ENCODE results near the gene KRT26. TPM values are rescaled to one million over a fixed set of nuclear protein-coding genes. Genes with fewer than 3 reads are reported as not detected.
"Not testable (repeated sequence)": the region's sequence is repeated elsewhere in the genome, so short reads cannot be mapped to it uniquely, and the experiment has no call there.

Gene KRT26, protein sequence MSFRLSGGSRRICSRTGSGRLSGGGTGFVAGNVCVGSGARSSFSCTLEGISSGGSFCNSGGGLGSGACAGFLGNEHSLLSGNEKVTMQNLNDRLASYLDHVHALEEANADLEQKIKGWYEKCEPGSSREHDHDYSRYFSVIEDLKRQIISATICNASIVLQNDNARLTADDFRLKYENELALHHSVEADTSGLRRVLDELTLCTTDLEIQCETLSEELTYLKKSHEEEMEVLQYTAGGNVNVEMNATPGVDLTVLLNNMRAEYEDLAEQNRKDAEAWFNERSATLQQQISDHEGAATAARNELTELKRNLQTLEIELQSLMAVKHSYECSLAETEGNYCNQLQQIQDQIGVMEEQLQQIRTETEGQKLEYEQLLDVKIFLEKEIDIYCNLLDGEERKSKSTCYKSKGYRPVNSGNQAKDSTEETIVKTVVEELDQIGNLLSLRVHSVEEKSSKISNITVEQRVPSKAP
- not detected in 2 replicates for total RNA-seq (2012; rRNA removed)

- Histone ChIP-seq H3K4me1 (ENCODE audit: control insufficient read depth, insufficient read depth, low read length) (no peaks in the 10 kb centered on the region), H3K36me3 (ENCODE audit: insufficient read depth, low read length) (no peaks in the 10 kb centered on the region), H3K9me3 (replicated peaks; ENCODE audit: low read length) (no peaks in the 10 kb centered on the region), H3K27me3 (ENCODE audit: control insufficient read depth, insufficient read depth, low read length) (peaks cover 66% of the 10 kb centered on the region), H3K4me2 (ENCODE audit: low read length) (no peak within 1 kb of the TSS), H3K9ac (ENCODE audit: low read depth, low read length) (no peak within 1 kb of the TSS), H3K4me3 (ENCODE audit: low read length) (no peak within 1 kb of the TSS)
Measured at GRCh38 chr17:40772101-40772500, at the start of gene KRT26. Gene KRT26 (minus strand): TSS chr17:40772201. CDS start chr17:40772113, 88 bp downstream.

- Histone ChIP-seq H3K9ac (ENCODE audit: low read depth, low read length) (no peak overlapping the region), H3K4me1 (ENCODE audit: control insufficient read depth, insufficient read depth, low read length) (peaks cover 8% of the 10 kb centered on the region), H3K4me3 (ENCODE audit: low read length) (no peak overlapping the region), H3K27me3 (ENCODE audit: control insufficient read depth, insufficient read depth, low read length) (no peaks in the 10 kb centered on the region), H3K9me3 (replicated peaks; ENCODE audit: low read length) (no peaks in the 10 kb centered on the region), H3K4me2 (ENCODE audit: low read length) (no peak overlapping the region), H3K36me3 (ENCODE audit: insufficient read depth, low read length) (peaks cover 5% of the 10 kb centered on the region)
Measured at GRCh38 chr17:40821536-40821935, 49.5 kb upstream of the KRT26 start.

DNA sequence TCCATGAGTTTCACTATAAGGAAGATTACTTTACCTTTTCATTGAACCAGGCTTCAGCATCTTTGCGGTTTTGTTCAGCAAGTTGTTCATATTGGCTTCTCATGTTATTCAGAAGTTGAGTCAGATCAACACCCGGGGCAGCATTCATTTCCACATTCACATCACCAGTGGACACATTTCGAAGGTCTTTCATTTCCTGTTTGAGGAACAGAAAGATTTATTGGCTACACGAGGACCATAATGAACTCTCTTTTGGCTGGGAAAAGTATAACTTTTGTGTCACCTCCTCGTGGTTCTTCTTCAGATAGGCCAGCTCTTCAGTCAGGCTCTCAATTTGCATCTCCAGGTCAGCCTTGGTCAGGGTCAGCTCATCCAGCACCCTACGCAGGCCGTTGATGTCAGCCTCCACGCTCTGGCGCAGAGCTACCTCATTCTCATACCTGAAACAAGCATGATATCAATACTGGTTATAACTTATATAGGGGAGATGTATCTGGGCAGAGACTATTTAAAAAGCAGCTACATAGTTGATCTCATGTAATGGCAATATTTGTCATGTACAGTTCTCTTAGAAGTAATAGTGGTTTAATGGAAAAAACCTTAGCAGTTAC lies 48.3 kb upstream of the KRT26 start:
- Histone ChIP-seq H3K27me3 (ENCODE audit: control insufficient read depth, insufficient read depth, low read length) (no peaks in the 10 kb centered on the region), H3K4me2 (ENCODE audit: low read length) (peak overlapping the region; percentile 88), H3K4me1 (ENCODE audit: control insufficient read depth, insufficient read depth, low read length) (peaks cover 8% of the 10 kb centered on the region), H3K36me3 (ENCODE audit: insufficient read depth, low read length) (peaks cover 5% of the 10 kb centered on the region), H3K9me3 (replicated peaks; ENCODE audit: low read length) (no peaks in the 10 kb centered on the region), H3K9ac (ENCODE audit: low read depth, low read length) (no peak overlapping the region), H3K4me3 (ENCODE audit: low read length) (peak overlapping the region; percentile 73)

GRCh38 chr17:40819528-40820125 lies 47.6 kb upstream of the KRT26 start:
- Histone ChIP-seq H3K4me3 (ENCODE audit: low read length) (peak overlapping the region; percentile 73), H3K4me2 (ENCODE audit: low read length) (peak overlapping the region; percentile 88), H3K27me3 (ENCODE audit: control insufficient read depth, insufficient read depth, low read length) (no peaks in the 10 kb centered on the region), H3K36me3 (ENCODE audit: insufficient read depth, low read length) (peaks cover 5% of the 10 kb centered on the region), H3K4me1 (ENCODE audit: control insufficient read depth, insufficient read depth, low read length) (peaks cover 8% of the 10 kb centered on the region), H3K9me3 (replicated peaks; ENCODE audit: low read length) (no peaks in the 10 kb centered on the region), H3K9ac (ENCODE audit: low read depth, low read length) (peak overlapping the region; percentile 93)

DNA sequence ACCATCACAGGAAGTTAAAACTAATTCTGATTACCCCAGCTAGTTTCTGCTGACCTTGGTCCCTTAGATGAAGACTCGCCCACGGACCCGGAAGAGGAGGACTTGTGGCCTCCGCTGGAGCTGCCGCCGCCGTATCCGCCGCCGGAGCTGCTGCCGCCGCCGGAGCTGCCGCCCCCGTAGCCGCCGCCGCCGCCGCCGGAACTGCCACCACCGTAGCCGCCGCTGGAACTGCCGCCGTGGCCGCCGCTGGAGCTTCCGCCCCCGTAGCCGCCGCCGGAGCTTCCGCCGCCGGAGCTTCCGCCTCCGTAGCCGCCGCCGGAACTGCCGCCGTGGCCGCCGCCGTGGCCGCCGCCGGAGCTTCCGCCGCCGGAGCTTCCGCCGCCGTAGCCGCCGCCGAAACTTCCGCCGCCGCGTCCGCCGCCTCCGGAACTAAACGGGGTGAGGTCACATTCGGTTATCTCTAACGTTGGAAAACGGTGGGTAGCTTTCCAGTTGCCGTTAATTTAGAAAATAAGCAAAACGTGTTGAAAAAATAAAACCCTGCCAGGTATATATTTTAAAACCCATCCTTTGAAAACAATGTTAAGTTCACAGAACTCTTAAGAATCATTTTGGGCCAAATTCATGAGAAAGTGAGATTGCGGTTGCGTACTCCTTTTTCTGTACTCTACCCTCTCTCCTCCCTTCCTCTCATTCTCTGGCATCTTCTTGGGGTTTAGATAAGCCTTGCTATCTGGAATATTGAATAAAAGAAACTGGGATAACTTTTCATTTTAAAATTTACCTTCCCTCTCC lies 46.9 kb upstream of the KRT26 start:
- peaks cover 5% of the 10 kb centered on the region for H3K36me3 ChIP-seq (ENCODE audit: insufficient read depth, low read length)
- peak overlapping the region; percentile 93 for H3K9ac ChIP-seq (ENCODE audit: low read depth, low read length)
- H3K4me1 ChIP-seq (ENCODE audit: control insufficient read depth, insufficient read depth, low read length): peaks cover 8% of the 10 kb centered on the region
- H3K27me3 ChIP-seq (ENCODE audit: control insufficient read depth, insufficient read depth, low read length): no peaks in the 10 kb centered on the region
- peak overlapping the region; percentile 73 for H3K4me3 ChIP-seq (ENCODE audit: low read length)
- no peaks in the 10 kb centered on the region for H3K9me3 ChIP-seq (replicated peaks; ENCODE audit: low read length)
- peak overlapping the region; percentile 89 for H3K4me2 ChIP-seq (ENCODE audit: low read length)

DNA sequence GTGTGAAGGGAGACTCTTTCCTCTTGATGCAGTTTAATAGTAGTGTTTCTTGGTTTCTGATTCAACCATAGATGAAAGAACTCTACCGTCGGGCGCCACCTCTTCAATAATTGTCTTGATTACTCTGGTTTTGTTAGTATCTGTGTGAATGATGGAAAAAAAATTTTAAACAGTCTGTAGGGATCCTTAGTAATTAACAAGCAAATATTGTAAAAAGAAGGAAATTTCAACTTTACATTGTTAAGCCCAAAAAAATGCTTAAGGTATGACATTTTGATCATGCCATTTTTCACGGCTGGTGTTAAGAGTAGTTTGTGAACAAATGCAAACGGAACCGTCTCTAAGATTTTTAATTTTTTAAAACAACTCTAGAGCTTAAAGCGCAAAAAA lies 46.3 kb upstream of the KRT26 start:
- peaks cover 5% of the 10 kb centered on the region for H3K36me3 ChIP-seq (ENCODE audit: insufficient read depth, low read length)
- H3K4me2 ChIP-seq (ENCODE audit: low read length): peak overlapping the region; percentile 89
- H3K4me3 ChIP-seq (ENCODE audit: low read length): peak overlapping the region; percentile 73
- H3K4me1 ChIP-seq (ENCODE audit: control insufficient read depth, insufficient read depth, low read length): peaks cover 8% of the 10 kb centered on the region
- no peaks in the 10 kb centered on the region for H3K9me3 ChIP-seq (replicated peaks; ENCODE audit: low read length)
- peak overlapping the region; percentile 93 for H3K9ac ChIP-seq (ENCODE audit: low read depth, low read length)
- H3K27me3 ChIP-seq (ENCODE audit: control insufficient read depth, insufficient read depth, low read length): no peaks in the 10 kb centered on the region

- H3K27me3 ChIP-seq (ENCODE audit: control insufficient read depth, insufficient read depth, low read length): no peaks in the 10 kb centered on the region
- H3K4me2 ChIP-seq (ENCODE audit: low read length): peak overlapping the region; percentile 89
- peaks cover 5% of the 10 kb centered on the region for H3K36me3 ChIP-seq (ENCODE audit: insufficient read depth, low read length)
- peaks cover 8% of the 10 kb centered on the region for H3K4me1 ChIP-seq (ENCODE audit: control insufficient read depth, insufficient read depth, low read length)
- no peak overlapping the region for H3K9ac ChIP-seq (ENCODE audit: low read depth, low read length)
- no peak overlapping the region for H3K4me3 ChIP-seq (ENCODE audit: low read length)
- H3K9me3 ChIP-seq (replicated peaks; ENCODE audit: low read length): no peaks in the 10 kb centered on the region
Measured at GRCh38 chr17:40817103-40817682, 45.2 kb upstream of the KRT26 start.

GRCh38 chr17:40816569-40816968 lies 44.6 kb upstream of the KRT26 start:
- H3K27me3 ChIP-seq (ENCODE audit: control insufficient read depth, insufficient read depth, low read length): no peaks in the 10 kb centered on the region
- peaks cover 8% of the 10 kb centered on the region for H3K4me1 ChIP-seq (ENCODE audit: control insufficient read depth, insufficient read depth, low read length)
- no peak overlapping the region for H3K9ac ChIP-seq (ENCODE audit: low read depth, low read length)
- peaks cover 5% of the 10 kb centered on the region for H3K36me3 ChIP-seq (ENCODE audit: insufficient read depth, low read length)
- H3K4me2 ChIP-seq (ENCODE audit: low read length): no peak overlapping the region
- H3K4me3 ChIP-seq (ENCODE audit: low read length): no peak overlapping the region
- no peaks in the 10 kb centered on the region for H3K9me3 ChIP-seq (replicated peaks; ENCODE audit: low read length)

GRCh38 chr17:40815381-40815780 lies 43.4 kb upstream of the KRT26 start:
- Histone ChIP-seq H3K36me3 (ENCODE audit: insufficient read depth, low read length) (peaks cover 5% of the 10 kb centered on the region), H3K27me3 (ENCODE audit: control insufficient read depth, insufficient read depth, low read length) (peaks cover 2% of the 10 kb centered on the region)

GRCh38 chr17:40814657-40815056 lies 42.7 kb upstream of the KRT26 start:
- H3K27me3 ChIP-seq (ENCODE audit: control insufficient read depth, insufficient read depth, low read length); H3K4me3 ChIP-seq (ENCODE audit: low read length); H3K36me3 ChIP-seq (ENCODE audit: insufficient read depth, low read length); H3K4me1 ChIP-seq (ENCODE audit: control insufficient read depth, insufficient read depth, low read length); H3K9me3 ChIP-seq (replicated peaks; ENCODE audit: low read length); H3K9ac ChIP-seq (ENCODE audit: low read depth, low read length); H3K4me2 ChIP-seq (ENCODE audit: low read length): not testable (repeated sequence)

More at GRCh38 chr17:40815381-40815780, 43.4 kb upstream of the KRT26 start:
- Histone ChIP-seq H3K4me2 (ENCODE audit: low read length) (no peak overlapping the region), H3K4me1 (ENCODE audit: control insufficient read depth, insufficient read depth, low read length) (peaks cover 12% of the 10 kb centered on the region), H3K9me3 (replicated peaks; ENCODE audit: low read length) (no peaks in the 10 kb centered on the region), H3K9ac (ENCODE audit: low read depth, low read length) (no peak overlapping the region), H3K4me3 (ENCODE audit: low read length) (no peak overlapping the region)

- H3K9me3 ChIP-seq (replicated peaks; ENCODE audit: low read length): no peaks in the 10 kb centered on the region
- no peak overlapping the region for H3K4me3 ChIP-seq (ENCODE audit: low read length)
- H3K4me2 ChIP-seq (ENCODE audit: low read length): no peak overlapping the region
- peaks cover 6% of the 10 kb centered on the region for H3K4me1 ChIP-seq (ENCODE audit: control insufficient read depth, insufficient read depth, low read length)
- no peak overlapping the region for H3K9ac ChIP-seq (ENCODE audit: low read depth, low read length)
- peaks cover 14% of the 10 kb centered on the region for H3K27me3 ChIP-seq (ENCODE audit: control insufficient read depth, insufficient read depth, low read length)
- H3K36me3 ChIP-seq (ENCODE audit: insufficient read depth, low read length): peaks cover 5% of the 10 kb centered on the region
Measured at GRCh38 chr17:40813804-40814203, 41.8 kb upstream of the KRT26 start.

Data from skeletal muscle satellite cell (primary cell).